ENCODE measurements around the gene WIPF3. TPM values are rescaled to one million over a fixed set of nuclear protein-coding genes. Genes with fewer than 3 reads are reported as not detected.

Gene WIPF3
- total RNA-seq, 1 experiment from 2014 or later: 11.6 TPM

DNA sequence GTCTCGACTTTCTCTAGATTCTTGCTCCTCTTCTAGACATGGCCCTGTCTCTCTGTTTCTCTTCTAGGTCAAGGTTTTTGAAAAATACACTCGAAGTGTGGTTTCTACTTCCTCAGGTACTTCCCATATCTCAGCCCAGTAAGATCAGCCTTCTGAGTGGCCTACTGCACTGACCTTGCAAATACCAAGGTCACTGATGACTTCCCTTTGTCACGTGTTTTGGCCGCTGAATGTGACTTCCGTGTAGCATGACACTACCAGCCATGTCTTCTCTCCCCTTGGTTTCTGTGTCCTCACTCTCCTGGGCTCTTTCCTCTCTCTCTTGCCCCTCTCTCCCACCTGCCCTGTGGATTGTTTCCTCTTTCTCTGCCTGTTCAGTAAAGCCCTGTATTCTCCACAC lies 7.9 kb upstream of the WIPF3 start:
- H4K20me1 ChIP-seq (ENCODE audit: control insufficient read depth, insufficient read depth, insufficient read length): no peaks in the 10 kb centered on the region
- no peak overlapping the region for H4K5ac ChIP-seq (ENCODE audit: insufficient read length, low read depth, low read length)
- Mint-ChIP-seq H3K27ac (no peak overlapping the region), H3K27me3 (ENCODE audit: low read depth) (peaks cover 46% of the 10 kb centered on the region), H3K36me3 (ENCODE audit: insufficient read depth in 1 of 3, low read depth in 3 of 3) (no peaks in the 10 kb centered on the region), H3K9me3 (no peaks in the 10 kb centered on the region), H3K4me1 (peaks cover 22 to 23% of the 10 kb centered on the region in 2 experiments), H3K4me3 (no peak overlapping the region)
- no peak overlapping the region for H3K23ac ChIP-seq (ENCODE audit: insufficient read length, low read depth, low read length)
- no peaks in the 10 kb centered on the region for H3K9me3 ChIP-seq (ENCODE audit: control insufficient read depth, low read depth, low read length)
- H2BK120ac ChIP-seq (ENCODE audit: low read depth, low read length, poor library complexity, severe bottlenecking): no peak overlapping the region
- H2AFZ ChIP-seq (ENCODE audit: low read length): no peak overlapping the region
- no peak overlapping the region for H4K91ac ChIP-seq (ENCODE audit: insufficient read length, low read depth, low read length)
- H3K23me2 ChIP-seq (ENCODE audit: insufficient read length, low read depth, low read length, poor library complexity, severe bottlenecking): no peaks in the 10 kb centered on the region
- H2BK5ac ChIP-seq (ENCODE audit: insufficient read length, low read length): no peak overlapping the region
- H2AK5ac ChIP-seq (ENCODE audit: insufficient read length, low read length): no peak overlapping the region
- no peak overlapping the region for H3K4ac ChIP-seq (ENCODE audit: low read depth, low read length)
- H3K14ac ChIP-seq (ENCODE audit: insufficient read depth, low read length): no peak overlapping the region
- H2BK20ac ChIP-seq (ENCODE audit: low read depth, low read length, poor library complexity, severe bottlenecking): no peak overlapping the region
- no peak for DNase-seq
- no peaks in the 10 kb centered on the region for H3K79me1 ChIP-seq (ENCODE audit: insufficient read depth, low read depth, low read length, poor library complexity, severe bottlenecking)
- no peak overlapping the region for H2BK15ac ChIP-seq (ENCODE audit: low read depth, low read length)
- no CpG with 5 or more reads among the region's 5 CpGs for WGBS (ENCODE audit: extremely low coverage, insufficient read length, low lambda C conversion rate)
- no peaks in the 10 kb centered on the region for H3K27me3 ChIP-seq (ENCODE audit: insufficient read depth, low read length)
- no peak overlapping the region for H3K56ac ChIP-seq (ENCODE audit: insufficient read length, low read depth, low read length)
- H3K27ac ChIP-seq (ENCODE audit: insufficient read length, low read depth, low read length): no peak overlapping the region
- H3T11ph ChIP-seq (ENCODE audit: low read length): no peak overlapping the region
- H3K18ac ChIP-seq (ENCODE audit: insufficient read length, low read depth, low read length): no peak overlapping the region
- H3K79me2 ChIP-seq (ENCODE audit: insufficient read depth, low read length): no peaks in the 10 kb centered on the region
- H3K9ac ChIP-seq (ENCODE audit: extremely low read depth, insufficient read length, low read length): no peak overlapping the region
- H4K8ac ChIP-seq (replicated peaks; ENCODE audit: insufficient read length, low read depth, low read length): no peak overlapping the region
- no peak overlapping the region for H2BK12ac ChIP-seq (ENCODE audit: insufficient read length, low read depth, low read length)
- no peak overlapping the region for H3K4me2 ChIP-seq (ENCODE audit: insufficient read depth, insufficient read length, low read length)
- H3K4me1 ChIP-seq (ENCODE audit: insufficient read depth, low read length): 0 out of 2 replicates have a peak, but pooled peaks cover 9% of the 10 kb centered on the region
- TF ChIP-seq, protein P1, sequence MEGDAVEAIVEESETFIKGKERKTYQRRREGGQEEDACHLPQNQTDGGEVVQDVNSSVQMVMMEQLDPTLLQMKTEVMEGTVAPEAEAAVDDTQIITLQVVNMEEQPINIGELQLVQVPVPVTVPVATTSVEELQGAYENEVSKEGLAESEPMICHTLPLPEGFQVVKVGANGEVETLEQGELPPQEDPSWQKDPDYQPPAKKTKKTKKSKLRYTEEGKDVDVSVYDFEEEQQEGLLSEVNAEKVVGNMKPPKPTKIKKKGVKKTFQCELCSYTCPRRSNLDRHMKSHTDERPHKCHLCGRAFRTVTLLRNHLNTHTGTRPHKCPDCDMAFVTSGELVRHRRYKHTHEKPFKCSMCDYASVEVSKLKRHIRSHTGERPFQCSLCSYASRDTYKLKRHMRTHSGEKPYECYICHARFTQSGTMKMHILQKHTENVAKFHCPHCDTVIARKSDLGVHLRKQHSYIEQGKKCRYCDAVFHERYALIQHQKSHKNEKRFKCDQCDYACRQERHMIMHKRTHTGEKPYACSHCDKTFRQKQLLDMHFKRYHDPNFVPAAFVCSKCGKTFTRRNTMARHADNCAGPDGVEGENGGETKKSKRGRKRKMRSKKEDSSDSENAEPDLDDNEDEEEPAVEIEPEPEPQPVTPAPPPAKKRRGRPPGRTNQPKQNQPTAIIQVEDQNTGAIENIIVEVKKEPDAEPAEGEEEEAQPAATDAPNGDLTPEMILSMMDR (conservative IDR thresholded peaks at IDR 0.05): no peak

All from H9 (cell line).